Body of pancreas (tissue), 4 donors: ENCODE data around the gene RASA3.

ENCODE experiments used
- POLR2A ChIP-seq, 3 donors: fragments of 450-650 bp; IDR thresholded peaks; one replicate each; pipeline ENCODE4 v1.6.1; 2016; ENCODE audit warnings: antibody characterized with exemption in 3 of 3, mild to moderate bottlenecking in 2 of 3
- TF ChIP-seq, protein P1 (sequence below), 7 experiments: fragments of 450-650 bp in 4 of 7; fragments of 200-600 bp in 3 of 7; sonication (generic) in 3 of 7; IDR thresholded peaks; one replicate each; pipeline ENCODE4 v1.5.1; 2016 to 2019; ENCODE audit warnings: antibody characterized with exemption in 7 of 7

DNA sequence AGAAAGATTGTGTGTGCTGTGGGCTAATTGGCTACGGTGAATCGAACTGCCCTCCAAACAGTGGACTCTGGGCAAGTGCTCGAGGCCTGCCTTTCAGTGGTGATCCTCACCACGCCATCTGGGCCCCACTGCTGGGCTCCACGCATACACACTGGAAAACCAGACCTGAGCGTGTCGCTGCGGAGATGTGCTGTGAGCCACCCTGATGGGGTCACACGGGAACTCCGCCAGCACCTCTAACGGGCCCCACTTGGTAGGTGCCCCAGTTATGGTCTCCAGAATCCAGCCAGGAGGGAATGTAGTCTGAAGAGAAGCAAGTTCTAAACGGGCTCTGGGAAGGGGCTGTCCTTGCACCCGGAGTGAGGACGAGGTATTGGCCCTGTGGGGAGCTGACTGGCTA, 197.8 kb downstream of the RASA3 start:
- TF ChIP-seq, protein P1, sequence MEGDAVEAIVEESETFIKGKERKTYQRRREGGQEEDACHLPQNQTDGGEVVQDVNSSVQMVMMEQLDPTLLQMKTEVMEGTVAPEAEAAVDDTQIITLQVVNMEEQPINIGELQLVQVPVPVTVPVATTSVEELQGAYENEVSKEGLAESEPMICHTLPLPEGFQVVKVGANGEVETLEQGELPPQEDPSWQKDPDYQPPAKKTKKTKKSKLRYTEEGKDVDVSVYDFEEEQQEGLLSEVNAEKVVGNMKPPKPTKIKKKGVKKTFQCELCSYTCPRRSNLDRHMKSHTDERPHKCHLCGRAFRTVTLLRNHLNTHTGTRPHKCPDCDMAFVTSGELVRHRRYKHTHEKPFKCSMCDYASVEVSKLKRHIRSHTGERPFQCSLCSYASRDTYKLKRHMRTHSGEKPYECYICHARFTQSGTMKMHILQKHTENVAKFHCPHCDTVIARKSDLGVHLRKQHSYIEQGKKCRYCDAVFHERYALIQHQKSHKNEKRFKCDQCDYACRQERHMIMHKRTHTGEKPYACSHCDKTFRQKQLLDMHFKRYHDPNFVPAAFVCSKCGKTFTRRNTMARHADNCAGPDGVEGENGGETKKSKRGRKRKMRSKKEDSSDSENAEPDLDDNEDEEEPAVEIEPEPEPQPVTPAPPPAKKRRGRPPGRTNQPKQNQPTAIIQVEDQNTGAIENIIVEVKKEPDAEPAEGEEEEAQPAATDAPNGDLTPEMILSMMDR (IDR thresholded peaks at IDR 0.05): no peak
- no peak for TF ChIP-seq POLR2A (IDR thresholded peaks at IDR 0.05)
